Measurements from ENCODE around the gene TMED1. TPM values are rescaled to one million over a fixed set of nuclear protein-coding genes. Genes with fewer than 3 reads are reported as not detected.

The TMED1 gene, protein sequence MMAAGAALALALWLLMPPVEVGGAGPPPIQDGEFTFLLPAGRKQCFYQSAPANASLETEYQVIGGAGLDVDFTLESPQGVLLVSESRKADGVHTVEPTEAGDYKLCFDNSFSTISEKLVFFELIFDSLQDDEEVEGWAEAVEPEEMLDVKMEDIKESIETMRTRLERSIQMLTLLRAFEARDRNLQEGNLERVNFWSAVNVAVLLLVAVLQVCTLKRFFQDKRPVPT
- total RNA-seq = 10 to 100 TPM; 27.2 to 51.2 (median 42.4) TPM

DNA sequence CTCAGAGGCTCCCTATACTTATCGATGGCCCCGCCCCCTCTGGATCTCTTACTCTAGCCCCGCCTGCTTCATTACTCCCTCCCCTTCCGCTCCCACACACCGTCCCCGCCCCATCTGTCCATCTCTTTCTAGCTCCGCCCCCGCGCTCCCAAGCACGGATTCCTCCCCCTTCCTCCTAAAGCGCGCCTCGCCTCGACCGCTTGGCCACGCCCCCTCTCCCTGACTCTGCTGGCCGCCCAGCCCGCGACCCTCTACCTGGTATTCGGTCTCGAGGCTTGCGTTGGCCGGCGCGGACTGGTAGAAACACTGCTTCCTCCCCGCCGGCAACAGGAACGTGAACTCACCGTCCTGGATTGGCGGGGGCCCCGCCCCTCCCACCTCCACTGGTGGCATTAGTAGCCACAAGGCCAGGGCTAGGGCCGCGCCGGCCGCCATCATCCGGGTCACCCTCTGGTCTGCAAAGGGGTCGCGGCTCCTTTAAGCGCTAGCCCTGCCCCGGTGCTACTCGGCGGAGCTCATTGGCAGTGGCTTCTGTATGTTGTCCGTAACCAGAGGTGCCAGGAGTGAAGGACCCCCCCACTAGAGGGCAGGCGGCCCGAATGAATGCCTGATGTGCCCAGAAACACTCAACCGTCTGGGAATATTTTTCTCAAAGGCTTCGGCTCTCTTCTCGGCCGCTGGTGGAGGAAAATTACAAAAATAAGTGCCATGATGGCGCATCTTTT, at the start of gene TMED1:
Gene TMED1 (minus strand): TSS at position 459 of the 725 bp plus-strand sequence. CDS start 21 bp downstream, at position 438.
- Histone ChIP-seq H3K4me1 (no peaks in the 10 kb centered on the region), H3K36me3 (no peaks in the 10 kb centered on the region), H3K4me3 (peak within 1 kb of the TSS; percentile 58 to 95 (median 65)), H3K9me3 (peaks cover 0 to 7% of the 10 kb centered on the region in 2 donors), H3K27ac (peak within 1 kb of the TSS; percentile 97 to 100), H3K27me3 (no peaks in the 10 kb centered on the region)
- intact Hi-C loops (cut with DNase I; ENCODE audit: low total_unique reads) = no loop called here
- TF ChIP-seq POLR2A (IDR thresholded peaks at IDR 0.05) = peak; percentile 48
- TF ChIP-seq, protein P1, sequence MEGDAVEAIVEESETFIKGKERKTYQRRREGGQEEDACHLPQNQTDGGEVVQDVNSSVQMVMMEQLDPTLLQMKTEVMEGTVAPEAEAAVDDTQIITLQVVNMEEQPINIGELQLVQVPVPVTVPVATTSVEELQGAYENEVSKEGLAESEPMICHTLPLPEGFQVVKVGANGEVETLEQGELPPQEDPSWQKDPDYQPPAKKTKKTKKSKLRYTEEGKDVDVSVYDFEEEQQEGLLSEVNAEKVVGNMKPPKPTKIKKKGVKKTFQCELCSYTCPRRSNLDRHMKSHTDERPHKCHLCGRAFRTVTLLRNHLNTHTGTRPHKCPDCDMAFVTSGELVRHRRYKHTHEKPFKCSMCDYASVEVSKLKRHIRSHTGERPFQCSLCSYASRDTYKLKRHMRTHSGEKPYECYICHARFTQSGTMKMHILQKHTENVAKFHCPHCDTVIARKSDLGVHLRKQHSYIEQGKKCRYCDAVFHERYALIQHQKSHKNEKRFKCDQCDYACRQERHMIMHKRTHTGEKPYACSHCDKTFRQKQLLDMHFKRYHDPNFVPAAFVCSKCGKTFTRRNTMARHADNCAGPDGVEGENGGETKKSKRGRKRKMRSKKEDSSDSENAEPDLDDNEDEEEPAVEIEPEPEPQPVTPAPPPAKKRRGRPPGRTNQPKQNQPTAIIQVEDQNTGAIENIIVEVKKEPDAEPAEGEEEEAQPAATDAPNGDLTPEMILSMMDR (IDR thresholded peaks at IDR 0.05) = peak; percentile 56 to 91 (median 66)
- TF ChIP-seq POLR2AphosphoS5 (IDR thresholded peaks at IDR 0.05) = peak; percentile 77 to 79 (median 79)
- peak; percentile 100 for DNase-seq (ENCODE audit: low spot score in 2 of 2)

DNA sequence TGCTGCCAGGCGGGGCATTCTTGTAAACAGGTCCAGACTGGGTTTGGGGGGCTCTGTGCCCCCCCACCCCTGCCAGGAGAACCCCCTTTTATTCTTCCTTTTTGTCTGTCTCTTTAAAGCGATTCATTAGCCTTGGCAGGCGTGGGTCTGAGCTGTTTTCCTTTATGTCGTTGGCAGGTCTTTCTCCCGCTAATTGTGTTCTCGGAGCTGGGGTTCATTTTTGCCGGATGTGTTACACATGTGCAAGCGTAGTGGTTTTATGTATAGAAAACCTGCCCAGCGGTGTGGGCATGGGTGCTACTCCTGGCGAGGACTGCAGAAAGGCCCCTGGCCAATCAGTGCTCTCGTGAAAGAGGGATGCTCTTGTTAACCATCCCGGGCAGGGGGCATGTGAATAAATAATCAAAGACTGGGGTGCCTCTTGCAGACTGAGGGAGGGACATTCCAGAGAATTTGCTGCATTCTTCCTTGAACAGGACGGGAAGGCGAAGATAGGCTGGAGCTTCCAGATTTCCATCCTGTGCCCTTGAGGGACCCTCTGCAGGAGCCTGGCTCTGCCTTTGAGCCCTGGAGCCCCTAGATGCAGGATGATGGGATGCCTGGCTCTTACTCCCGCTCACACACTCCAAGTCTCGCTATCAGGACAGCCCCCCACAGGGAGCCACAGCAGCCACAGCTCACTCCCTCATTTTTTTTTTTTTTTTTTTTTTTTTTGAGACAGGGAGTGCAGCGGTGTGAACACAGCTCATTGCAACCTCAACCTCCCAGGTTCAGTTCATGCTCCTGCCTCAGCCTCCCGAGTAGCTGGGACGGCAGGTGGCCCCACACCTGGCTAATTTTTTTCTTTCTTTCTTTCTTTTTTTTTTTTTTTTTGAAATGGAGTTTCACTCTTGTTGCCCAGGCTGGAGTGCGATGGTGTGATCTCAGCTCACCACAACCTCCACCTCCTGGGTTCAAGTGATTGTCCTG, 49.5 kb upstream of the TMED1 start:
- Histone ChIP-seq H3K36me3 (no peaks in the 10 kb centered on the region), H3K4me1 (no peaks in the 10 kb centered on the region), H3K9me3 (no peaks in the 10 kb centered on the region), H3K27me3 (no peaks in the 10 kb centered on the region), H3K27ac (no peak overlapping the region), H3K4me3 (no peak overlapping the region)
- intact Hi-C loops (cut with DNase I; ENCODE audit: low total_unique reads) = no loop called here
- TF ChIP-seq, protein P1 (IDR thresholded peaks at IDR 0.05) = no peak
- no peak for TF ChIP-seq POLR2A (IDR thresholded peaks at IDR 0.05)
- no peak for TF ChIP-seq POLR2AphosphoS5 (IDR thresholded peaks at IDR 0.05)
- no peak for DNase-seq (ENCODE audit: low spot score in 2 of 2)

DNA sequence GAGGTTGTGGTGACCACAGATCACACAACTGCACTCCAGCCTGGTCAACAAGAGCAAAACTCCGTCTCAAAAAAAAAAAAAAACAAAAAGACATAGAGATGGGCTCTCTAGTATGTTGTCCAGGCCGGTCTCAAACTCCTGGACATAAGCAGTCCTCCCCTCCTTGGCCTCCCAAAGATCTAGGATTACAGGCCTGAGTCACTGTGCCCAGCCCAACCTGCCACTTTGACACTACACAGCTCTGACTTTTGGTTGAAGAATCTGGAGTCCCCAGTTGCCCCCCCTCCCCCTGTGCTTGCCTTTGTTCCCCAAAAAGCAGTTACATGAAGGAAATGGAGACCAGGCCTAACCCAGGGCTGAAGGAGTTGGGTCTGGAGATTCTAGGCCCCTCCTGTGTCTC, 48.3 kb upstream of the TMED1 start:
- no peak for DNase-seq (ENCODE audit: low spot score in 2 of 2)
- H3K4me3 ChIP-seq = no peak overlapping the region
- intact Hi-C loops (cut with DNase I; ENCODE audit: low total_unique reads) = no loop called here
- no peaks in the 10 kb centered on the region for H3K36me3 ChIP-seq
- H3K9me3 ChIP-seq = no peaks in the 10 kb centered on the region
- H3K27ac ChIP-seq = no peak overlapping the region
- H3K27me3 ChIP-seq = no peaks in the 10 kb centered on the region
- H3K4me1 ChIP-seq = no peaks in the 10 kb centered on the region
- no peak for TF ChIP-seq POLR2A (IDR thresholded peaks at IDR 0.05)
- no peak for TF ChIP-seq POLR2AphosphoS5 (IDR thresholded peaks at IDR 0.05)
- TF ChIP-seq, protein P1 (IDR thresholded peaks at IDR 0.05) = no peak

DNA sequence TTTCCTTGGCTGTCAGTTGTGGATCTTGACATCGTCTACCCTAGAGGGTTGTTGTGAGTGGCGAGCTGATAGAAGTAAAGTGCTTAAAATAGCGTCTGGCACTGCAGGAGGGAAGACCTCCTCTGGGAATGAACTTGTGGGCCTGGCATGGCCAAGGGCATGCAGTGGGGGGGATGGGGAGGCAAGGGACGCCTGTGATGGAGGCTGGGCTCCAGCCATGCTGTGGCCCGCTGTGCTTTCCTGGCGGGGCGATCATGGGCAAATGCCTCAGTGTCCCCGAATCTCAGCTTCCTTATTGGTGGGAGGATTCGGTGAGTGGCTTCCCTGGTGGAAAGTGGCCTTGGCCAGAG, 46.1 kb upstream of the TMED1 start:
- H3K4me1 ChIP-seq = no peaks in the 10 kb centered on the region
- H3K9me3 ChIP-seq = no peaks in the 10 kb centered on the region
- H3K27ac ChIP-seq = no peak overlapping the region
- no peaks in the 10 kb centered on the region for H3K27me3 ChIP-seq
- TF ChIP-seq POLR2AphosphoS5 (IDR thresholded peaks at IDR 0.05) = no peak
- no peak for TF ChIP-seq POLR2A (IDR thresholded peaks at IDR 0.05)
- TF ChIP-seq, protein P1 (IDR thresholded peaks at IDR 0.05) = no peak
- no peak overlapping the region for H3K4me3 ChIP-seq
- H3K36me3 ChIP-seq = no peaks in the 10 kb centered on the region
- intact Hi-C loops (cut with DNase I; ENCODE audit: low total_unique reads) = no loop called here
- no peak for DNase-seq (ENCODE audit: low spot score in 2 of 2)

Data from breast epithelium (tissue), 4 donors.